Measurements from ENCODE around the gene NOS1AP. TPM values are rescaled to one million over a fixed set of nuclear protein-coding genes. Genes with fewer than 3 reads are reported as not detected.

The NOS1AP gene
- total RNA-seq, 1 experiment from 2014 or later = 2.4 TPM

GRCh38 chr1:162028726-162029125 lies 40.8 kb upstream of the NOS1AP start:
- no TSS peak for BruUV-seq (replicated peaks)
- intact Hi-C loops (cut with micrococcal nuclease) = no loop called here
- peaks cover 31% of the 10 kb centered on the region for H3K27me3 Mint-ChIP-seq (ENCODE audit: insufficient read depth, unreplicated experiment)
- H3K36me3 Mint-ChIP-seq (ENCODE audit: insufficient read depth, unreplicated experiment) = no peaks in the 10 kb centered on the region
- H3K4me1 Mint-ChIP-seq (ENCODE audit: insufficient read depth, unreplicated experiment) = peaks cover 6% of the 10 kb centered on the region
- TF ChIP-seq CTCF (IDR thresholded peaks at IDR 0.05; ENCODE audit: unreplicated experiment) = no peak
- H3K9me3 Mint-ChIP-seq (ENCODE audit: unreplicated experiment) = no peaks in the 10 kb centered on the region
- H3K27ac Mint-ChIP-seq (ENCODE audit: low read depth, unreplicated experiment) = no peak overlapping the region
- no peak overlapping the region for H3K4me3 Mint-ChIP-seq (ENCODE audit: unreplicated experiment)
- DNase-seq (ENCODE audit: unreplicated experiment) = no peak
- POLR2A ChIA-PET = interaction anchor here (2.1 kb wide), 1 partner anchor 8 kb away, joined by 6 read pairs; no protein-coding TSS in a partner anchor
- CTCF ChIA-PET = interaction anchor here (0.8 to 6.8 kb wide), 3 partner anchors 7 to 173 kb away, joined by 4 to 97 read pairs (median 5); no protein-coding TSS in a partner anchor

- Mint-ChIP-seq H3K4me1 (ENCODE audit: insufficient read depth, unreplicated experiment) (peaks cover 5% of the 10 kb centered on the region), H3K27ac (ENCODE audit: low read depth, unreplicated experiment) (no peak overlapping the region), H3K9me3 (ENCODE audit: unreplicated experiment) (no peaks in the 10 kb centered on the region), H3K27me3 (ENCODE audit: insufficient read depth, unreplicated experiment) (peaks cover 31% of the 10 kb centered on the region), H3K4me3 (ENCODE audit: unreplicated experiment) (no peak overlapping the region), H3K36me3 (ENCODE audit: insufficient read depth, unreplicated experiment) (no peaks in the 10 kb centered on the region)
- DNase-seq (ENCODE audit: unreplicated experiment) = no peak
- ChIA-PET CTCF (interaction anchor here (10.1 kb wide), 1 partner anchor 235 kb away, joined by 508 read pairs; no protein-coding TSS in a partner anchor), POLR2A (no interaction called here)
- BruUV-seq (replicated peaks) = no TSS peak
- no peak for TF ChIP-seq CTCF (IDR thresholded peaks at IDR 0.05; ENCODE audit: unreplicated experiment)
- intact Hi-C loops (cut with micrococcal nuclease) = no loop called here
Measured at GRCh38 chr1:162029157-162029556, 40.3 kb upstream of the NOS1AP start.

GRCh38 chr1:162030759-162031280 lies 38.7 kb upstream of the NOS1AP start:
- Mint-ChIP-seq H3K27ac (ENCODE audit: low read depth, unreplicated experiment) (no peak overlapping the region), H3K9me3 (ENCODE audit: unreplicated experiment) (no peaks in the 10 kb centered on the region), H3K4me1 (ENCODE audit: insufficient read depth, unreplicated experiment) (no peaks in the 10 kb centered on the region), H3K36me3 (ENCODE audit: insufficient read depth, unreplicated experiment) (no peaks in the 10 kb centered on the region), H3K4me3 (ENCODE audit: unreplicated experiment) (no peak overlapping the region), H3K27me3 (ENCODE audit: insufficient read depth, unreplicated experiment) (peaks cover 23% of the 10 kb centered on the region)
- no TSS peak for BruUV-seq (replicated peaks)
- DNase-seq (ENCODE audit: unreplicated experiment) = no peak
- CTCF ChIA-PET = interaction anchor here (0.6 to 10.1 kb wide), 3 partner anchors 167 to 1375 kb away, joined by 3 to 508 read pairs (median 3); no protein-coding TSS in a partner anchor
- POLR2A ChIA-PET = no interaction called here
- intact Hi-C loops (cut with micrococcal nuclease) = loop anchor here (10.0 kb wide), 1 partner anchor 546 kb away; no protein-coding TSS in a partner anchor
- no peak for TF ChIP-seq CTCF (IDR thresholded peaks at IDR 0.05; ENCODE audit: unreplicated experiment)

- no TSS peak for BruUV-seq (replicated peaks)
- DNase-seq (ENCODE audit: unreplicated experiment) = no peak
- Mint-ChIP-seq H3K4me1 (ENCODE audit: insufficient read depth, unreplicated experiment) (no peaks in the 10 kb centered on the region), H3K27ac (ENCODE audit: low read depth, unreplicated experiment) (no peak overlapping the region), H3K36me3 (ENCODE audit: insufficient read depth, unreplicated experiment) (no peaks in the 10 kb centered on the region), H3K9me3 (ENCODE audit: unreplicated experiment) (no peaks in the 10 kb centered on the region), H3K4me3 (ENCODE audit: unreplicated experiment) (no peak overlapping the region), H3K27me3 (ENCODE audit: insufficient read depth, unreplicated experiment) (peaks cover 11% of the 10 kb centered on the region)
- ChIA-PET CTCF (interaction anchor here (0.6 to 10.1 kb wide), 6 partner anchors 9 to 386 kb away, joined by 3 to 508 read pairs (median 8); partner anchors contain the start of gene OLFML2B), POLR2A (interaction anchor here (1.2 kb wide), 1 partner anchor 10 kb away, joined by 3 read pairs; the partner anchor contains the start of gene OLFML2B)
- intact Hi-C loops (cut with micrococcal nuclease) = loop anchor here (10.0 kb wide), 1 partner anchor 549 kb away; no protein-coding TSS in a partner anchor
- no peak for TF ChIP-seq CTCF (IDR thresholded peaks at IDR 0.05; ENCODE audit: unreplicated experiment)
Measured at GRCh38 chr1:162033428-162033827, 36.1 kb upstream of the NOS1AP start.
